ENCODE results near the gene SLC17A5.
"Not testable (repeated sequence)": the region's sequence is repeated elsewhere in the genome, so short reads cannot be mapped to it uniquely, and the experiment has no call there.

GRCh38 chr6:73571218-73572181 lies 82.3 kb downstream of the SLC17A5 start:
- not testable (repeated sequence) for TF ChIP-seq EP300 (IDR thresholded peaks at IDR 0.05); CTCF (IDR thresholded peaks at IDR 0.05); POLR2A (IDR thresholded peaks at IDR 0.05; ENCODE audit: low read depth); POLR2AphosphoS5 (IDR thresholded peaks at IDR 0.05)

Measured in esophagus muscularis mucosa (tissue), 4 donors.